NCI-H1694 (cell line): ENCODE results near the gene MYL5.
"Not testable (repeated sequence)": the region's sequence is repeated elsewhere in the genome, so short reads cannot be mapped to it uniquely, and the experiment has no call there.

Source experiments
- DNase-seq: peaks from one replicate; lab custom pipeline; 2025; lab: John Stamatoyannopoulos, UW

Gene MYL5

DNA sequence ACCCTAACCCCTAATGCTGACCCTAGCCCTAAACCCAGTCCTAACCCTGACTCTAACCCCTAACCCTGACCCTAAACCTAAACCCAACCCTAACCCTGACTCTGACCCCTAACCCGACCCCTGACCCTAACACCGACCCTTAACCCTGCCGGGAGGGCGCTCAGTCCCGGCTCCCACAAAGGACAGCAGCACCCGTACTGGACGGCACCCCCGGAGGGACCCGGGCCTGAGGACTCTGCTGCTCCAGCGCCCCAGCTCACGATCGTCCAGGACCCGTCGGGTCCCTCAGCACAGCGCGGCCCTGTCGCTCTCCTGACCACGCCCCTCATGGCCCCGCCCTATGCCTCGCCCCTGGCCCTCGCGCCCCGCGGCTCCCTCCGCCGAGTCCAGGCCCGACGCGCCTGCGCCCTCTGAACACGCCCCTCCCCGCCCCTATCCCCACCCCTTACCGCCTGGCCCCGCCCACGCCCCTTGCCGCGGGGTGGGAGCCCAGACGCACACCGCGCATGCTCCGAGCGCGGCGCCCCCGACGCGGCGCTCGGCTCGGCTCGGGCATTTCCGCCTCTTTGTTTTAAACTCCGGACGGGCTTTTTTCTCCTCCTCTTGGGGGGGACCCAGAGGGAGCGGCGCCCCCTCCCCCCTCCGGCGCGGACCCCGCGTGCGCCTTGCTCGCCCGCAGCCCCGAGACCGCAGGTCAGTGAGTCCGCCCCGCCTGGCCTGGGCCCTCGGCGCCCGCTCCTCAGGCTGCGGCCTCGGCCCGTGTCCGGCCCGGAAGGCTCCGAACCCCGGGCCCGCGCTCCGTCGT is 31.1 kb downstream of the MYL5 start, which contains the start of gene PCGF3:
TSS of gene PCGF3 (plus strand) at position 555 of the 805 bp plus-strand sequence. CDS start 27,849 bp downstream, outside the sequence.
- peak; percentile 83 for DNase-seq

GRCh38 chr4:706083-706633 is 31.8 kb downstream of the MYL5 start:
- not testable (repeated sequence) for DNase-seq

DNA sequence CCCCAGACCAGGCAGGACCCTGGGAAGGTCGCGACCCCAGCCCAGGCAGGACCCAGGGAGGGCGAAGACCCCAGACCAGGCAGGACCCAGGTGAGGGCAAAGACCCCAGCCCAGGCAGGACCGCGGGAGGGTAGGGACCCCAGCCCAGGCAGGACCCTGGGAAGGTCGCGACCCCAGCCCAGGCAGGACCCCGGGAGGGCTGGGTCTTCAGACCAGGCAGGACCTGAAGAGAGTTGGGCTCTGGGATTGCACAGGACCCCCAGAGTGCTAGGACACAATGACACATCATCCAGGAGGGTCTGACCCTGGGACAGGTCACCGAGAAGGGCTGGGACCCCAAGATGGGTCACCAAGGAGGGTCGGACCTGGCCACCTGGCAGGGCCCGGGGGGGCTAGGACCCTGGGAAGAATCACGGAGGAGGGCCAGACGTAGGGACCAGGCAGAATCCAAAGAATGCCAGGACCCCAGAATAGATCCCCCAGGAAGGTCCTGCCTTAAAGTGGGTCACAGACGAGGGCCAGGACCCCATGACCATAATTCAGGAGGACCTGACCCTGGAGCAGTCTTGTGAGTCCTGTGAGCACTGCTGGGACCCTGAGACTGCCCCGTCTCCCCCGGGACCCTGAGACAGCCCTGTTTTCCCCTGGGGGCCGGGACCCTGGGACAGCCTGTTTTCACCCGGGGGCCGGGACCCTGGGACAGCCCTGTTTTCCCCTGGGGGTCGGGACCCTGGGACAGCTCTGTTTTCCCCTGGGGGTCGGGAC is 32.7 kb downstream of the MYL5 start:
- no peak for DNase-seq

DNA sequence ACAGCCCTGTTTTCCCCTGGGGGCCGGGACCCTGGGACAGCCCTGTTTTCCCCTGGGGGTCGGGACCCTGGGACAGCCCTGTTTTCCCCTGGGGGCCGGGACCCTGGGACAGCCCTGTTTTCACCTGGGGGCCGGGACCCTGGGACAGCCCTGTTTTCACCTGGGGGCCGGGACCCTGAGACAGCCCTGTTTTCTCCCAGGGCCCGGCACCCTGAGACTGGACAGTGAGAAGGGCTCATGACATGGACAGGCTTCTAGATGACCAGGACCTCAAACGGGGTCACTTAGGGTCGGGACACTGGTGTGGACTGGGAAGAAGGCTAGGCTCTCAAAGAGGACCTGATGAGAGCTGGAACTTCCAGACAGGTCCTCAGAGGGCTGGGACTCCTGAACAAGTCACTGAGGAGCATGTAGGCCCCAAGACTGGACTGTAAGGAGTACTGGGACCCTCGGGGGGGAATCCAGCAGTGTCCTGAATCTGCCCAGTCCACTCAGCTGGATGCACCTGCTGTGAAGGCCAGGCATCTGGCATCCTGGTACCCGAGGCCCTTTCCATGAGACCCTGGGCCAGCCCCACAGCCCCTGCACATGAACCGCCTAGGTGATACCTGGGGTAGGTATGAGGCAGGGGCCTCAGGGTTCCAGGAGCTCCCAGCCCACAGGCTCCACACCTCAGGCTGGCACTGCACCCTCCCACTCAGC is 33.7 kb downstream of the MYL5 start:
- no peak for DNase-seq

- no peak for DNase-seq
Observed at GRCh38 chr4:708631-708933, 34.2 kb downstream of the MYL5 start.

DNA sequence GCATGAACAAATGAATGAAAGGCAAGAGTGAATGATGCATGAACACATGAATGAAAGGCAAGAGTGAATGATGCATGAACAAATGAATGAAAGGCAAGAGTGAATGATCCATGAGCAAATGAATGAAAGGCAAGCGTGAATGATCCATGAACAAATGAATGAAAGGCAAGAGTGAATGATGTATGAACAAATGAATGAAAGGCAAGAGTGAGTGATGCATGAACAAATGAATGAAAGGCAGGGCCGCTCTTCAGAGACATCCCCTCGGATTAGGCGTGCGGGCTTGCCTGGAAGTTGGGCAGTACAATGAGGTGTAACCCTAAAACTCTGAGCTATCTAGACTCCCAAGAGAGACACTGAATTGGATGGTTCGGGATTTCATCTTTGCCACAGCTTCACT is 35.0 kb downstream of the MYL5 start:
- no peak for DNase-seq

GRCh38 chr4:710116-710515 is 35.8 kb downstream of the MYL5 start:
- no peak for DNase-seq

DNA sequence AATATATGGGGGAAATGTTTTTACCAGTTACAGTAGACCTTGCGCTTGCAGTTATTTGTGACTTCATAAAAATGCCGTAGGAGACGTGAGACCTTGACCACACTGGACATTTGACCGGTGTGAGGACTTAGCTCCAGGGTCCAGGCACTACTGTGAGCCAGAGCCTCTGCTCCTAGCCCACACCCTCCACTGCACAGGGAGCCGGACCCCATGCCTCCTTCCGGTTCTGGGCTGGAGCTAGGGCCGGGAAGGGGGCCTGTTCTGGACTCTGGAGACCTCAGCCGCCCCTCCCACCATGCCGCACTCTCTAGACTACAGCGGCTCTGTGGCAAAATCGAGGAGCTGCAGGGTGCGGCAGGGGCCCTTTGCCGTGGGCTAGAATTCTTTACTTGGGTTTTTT is 36.6 kb downstream of the MYL5 start:
- DNase-seq, result no peak

- no peak for DNase-seq
Observed at GRCh38 chr4:712093-712492, 37.8 kb downstream of the MYL5 start.

DNA sequence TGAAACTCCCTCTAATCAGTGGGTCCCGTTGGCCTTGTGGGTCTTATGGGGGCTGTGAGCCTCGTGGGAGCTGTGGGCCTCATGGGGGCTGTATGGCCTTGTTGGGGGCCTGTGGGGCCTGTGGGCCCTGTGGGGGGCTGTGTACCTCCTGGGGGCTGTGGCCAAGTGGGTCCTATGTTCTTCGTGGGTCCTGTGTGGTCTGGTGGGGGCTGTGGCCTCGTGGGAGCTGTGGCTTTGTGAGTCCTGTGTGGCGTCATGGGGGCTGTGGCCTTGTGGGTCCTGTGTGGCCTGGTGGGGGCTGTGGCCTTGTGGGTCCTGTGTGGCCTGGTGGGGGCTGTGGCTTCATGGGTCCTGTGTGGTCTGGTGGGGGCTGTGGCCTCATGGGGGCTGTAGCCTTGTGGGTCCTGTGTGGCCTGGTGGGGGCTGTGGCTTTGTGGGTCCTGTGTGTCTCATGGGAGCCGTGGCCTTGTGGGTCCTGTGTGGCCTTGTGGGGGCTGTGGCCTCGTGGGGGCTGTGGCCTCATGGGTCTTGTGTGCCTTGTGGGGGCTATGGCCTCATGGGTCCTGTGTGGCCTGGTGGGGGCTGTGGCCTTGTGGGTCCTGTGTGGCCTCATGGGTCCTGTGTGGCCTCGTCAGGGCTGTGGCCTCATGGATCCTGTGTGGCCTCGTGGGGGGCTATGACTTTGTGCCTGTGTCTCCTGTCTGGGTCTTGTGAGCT is 38.7 kb downstream of the MYL5 start:
- DNase-seq, result no peak

DNA sequence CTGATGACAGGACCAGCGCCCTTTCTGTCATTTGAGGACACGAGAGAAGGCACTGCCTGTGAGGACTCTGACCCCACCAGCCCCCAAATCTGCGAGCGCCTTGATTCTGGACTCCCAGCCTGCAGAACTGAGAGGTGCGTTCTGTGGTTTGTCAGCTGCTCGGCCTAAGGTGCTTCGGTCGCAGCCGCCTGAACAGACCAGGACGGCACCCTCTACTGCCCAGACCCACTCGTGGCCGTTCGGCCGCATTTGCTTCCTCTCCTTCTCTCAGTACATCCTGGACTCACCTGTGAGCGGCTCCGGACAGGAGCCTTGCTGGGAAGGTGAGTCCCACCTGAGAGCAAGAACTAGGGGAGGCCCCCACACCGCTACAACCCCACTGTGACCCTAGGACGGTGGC is 39.7 kb downstream of the MYL5 start:
- no peak for DNase-seq

GRCh38 chr4:717601-718320 is 43.4 kb downstream of the MYL5 start:
- no peak for DNase-seq

DNA sequence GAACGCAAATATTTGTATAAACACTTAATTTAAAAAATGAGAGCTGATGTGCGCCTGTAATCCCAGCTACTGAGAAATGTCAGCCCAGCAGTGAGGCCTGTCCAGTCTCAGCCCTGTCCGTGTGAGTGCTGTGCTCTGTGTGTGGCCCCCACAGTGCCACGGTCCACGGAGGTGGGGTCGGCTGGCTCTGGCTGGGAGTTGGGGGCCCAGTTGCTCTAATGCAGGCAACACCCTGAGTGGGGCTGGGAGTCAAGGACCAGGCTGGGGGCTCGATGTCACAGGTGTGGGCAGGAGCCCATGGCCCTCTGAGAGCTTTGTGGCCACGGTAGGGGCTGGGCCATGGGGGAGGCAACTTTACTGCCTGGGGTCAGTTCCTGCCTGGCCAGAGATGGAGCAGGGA is 44.1 kb downstream of the MYL5 start:
- no peak for DNase-seq

DNA sequence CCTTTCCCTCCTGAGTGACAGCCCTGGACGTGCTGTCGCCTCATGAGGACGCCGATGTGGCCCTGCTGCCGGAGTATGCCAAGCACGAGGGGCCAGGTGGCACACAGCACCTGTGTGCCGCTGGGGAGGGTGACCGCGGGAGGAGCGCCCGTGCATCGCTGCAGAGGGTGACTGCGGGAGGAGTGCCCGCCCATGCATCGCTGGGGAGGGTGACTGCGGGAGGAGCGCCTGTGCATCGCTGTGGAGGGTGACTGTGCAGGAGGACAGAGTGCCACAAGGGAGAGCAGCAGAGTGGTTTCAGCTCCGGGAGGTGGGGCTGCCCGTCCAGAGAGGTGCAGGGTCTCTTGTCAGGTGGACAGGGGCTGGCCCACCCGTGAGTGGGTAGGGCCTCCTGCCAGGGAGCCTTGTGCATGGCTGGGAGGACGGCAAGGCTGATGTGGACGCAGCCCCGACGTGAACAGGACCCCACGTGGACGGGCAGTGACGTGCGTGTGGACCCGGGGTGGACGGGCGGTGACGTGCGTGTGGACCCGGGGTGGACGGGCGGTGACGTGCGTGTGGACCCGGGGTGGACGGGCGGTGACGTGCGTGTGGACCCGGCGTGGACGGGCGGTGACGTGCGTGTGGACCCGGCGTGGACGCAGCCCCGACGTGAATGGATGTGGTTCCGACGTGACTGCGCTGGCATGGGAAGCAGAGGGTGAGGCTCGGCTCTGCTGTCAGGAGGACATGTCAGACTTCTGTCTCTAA is 45.9 kb downstream of the MYL5 start:
- no peak for DNase-seq

- no peak for DNase-seq
Observed at GRCh38 chr4:721261-722168, 47.2 kb downstream of the MYL5 start.

- no peak for DNase-seq
Observed at GRCh38 chr4:722169-722725, 47.9 kb downstream of the MYL5 start.

- DNase-seq, result no peak
Observed at GRCh38 chr4:722851-723360, 48.6 kb downstream of the MYL5 start.

DNA sequence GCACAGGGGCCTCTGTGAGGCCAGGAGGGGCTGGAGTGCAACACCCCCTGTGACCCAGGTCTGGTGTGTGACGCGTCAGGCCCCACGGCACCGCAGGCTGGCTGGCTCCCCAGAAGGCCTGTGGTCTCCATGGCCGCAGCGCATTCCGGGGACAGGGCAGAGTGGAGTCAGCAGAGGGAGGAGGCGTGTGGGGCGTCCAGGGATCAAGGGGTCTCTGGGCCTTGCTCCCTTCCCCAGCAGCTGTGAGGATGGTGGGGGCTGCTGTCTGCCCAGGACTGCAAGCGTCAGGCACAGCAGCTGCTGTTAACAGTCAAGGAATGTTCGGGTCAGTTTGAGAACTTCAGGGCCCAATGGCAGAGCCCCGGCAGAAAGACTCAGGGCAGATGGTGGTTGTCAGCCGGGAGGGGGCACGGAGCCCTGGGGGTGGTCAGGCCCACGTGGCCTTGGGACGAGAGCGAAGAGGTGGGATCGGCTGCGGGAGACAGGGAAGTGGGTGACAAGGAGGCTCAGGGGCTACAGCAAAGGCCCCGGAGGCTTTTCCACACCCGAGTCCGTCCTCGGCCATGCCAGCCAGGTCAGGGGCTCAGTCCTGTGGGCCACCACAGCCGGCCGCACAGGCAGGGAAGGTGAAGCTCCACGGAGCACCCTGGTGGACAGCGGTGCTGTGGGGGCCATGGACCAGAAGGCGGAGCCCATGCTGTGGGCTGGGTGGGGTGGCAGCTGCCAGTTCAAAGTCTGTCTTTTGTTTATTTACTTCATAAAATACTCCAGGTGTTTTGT is 49.6 kb downstream of the MYL5 start:
- DNase-seq, result no peak
